Measurements from ENCODE around the gene FBXO31. TPM values are rescaled to one million over a fixed set of nuclear protein-coding genes. Genes with fewer than 3 reads are reported as not detected.

The FBXO31 gene
- total and polyA plus RNA-seq, 2 of the 13 experiments (the other 11 are each of a cell fraction or from before 2014, with no cell fraction given) = 92.4 to 101 TPM

DNA sequence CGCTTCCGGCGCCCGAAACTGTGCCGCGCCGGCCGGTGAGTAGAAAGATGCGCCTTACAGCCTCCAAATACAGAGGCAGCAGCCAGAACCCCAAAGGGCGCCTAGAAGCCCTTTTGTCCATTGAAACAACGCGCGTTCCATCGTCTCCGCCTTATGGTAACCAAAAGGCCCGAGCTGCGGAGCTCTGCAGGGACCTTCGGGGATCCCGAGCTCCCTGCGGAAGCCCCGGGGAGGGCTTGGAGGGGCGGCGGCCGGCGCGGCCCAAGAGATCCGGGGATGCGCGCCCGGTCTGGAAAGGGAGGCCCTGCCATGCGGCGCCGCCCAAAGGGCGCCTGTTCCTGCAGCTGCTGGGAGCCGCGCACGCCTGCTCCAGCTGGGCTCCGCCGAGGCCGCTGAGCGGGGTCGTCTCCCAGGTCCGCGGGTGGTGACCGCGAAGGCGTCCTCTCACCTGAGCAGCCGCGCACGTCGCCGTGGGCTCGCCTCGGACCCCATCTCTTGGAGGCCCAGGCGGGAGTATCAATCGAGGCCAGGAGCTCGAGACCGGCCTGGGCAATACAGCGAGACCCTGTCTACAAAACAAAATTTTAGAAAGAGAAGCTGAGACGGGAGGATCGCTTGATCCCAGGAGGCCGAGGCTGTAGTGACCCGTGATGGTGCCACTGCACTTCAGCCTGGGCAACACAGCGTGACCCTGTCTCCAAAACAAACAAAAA lies 742 bp upstream of the FBXO31 start (continued):
- TF ChIP-seq, protein P1, sequence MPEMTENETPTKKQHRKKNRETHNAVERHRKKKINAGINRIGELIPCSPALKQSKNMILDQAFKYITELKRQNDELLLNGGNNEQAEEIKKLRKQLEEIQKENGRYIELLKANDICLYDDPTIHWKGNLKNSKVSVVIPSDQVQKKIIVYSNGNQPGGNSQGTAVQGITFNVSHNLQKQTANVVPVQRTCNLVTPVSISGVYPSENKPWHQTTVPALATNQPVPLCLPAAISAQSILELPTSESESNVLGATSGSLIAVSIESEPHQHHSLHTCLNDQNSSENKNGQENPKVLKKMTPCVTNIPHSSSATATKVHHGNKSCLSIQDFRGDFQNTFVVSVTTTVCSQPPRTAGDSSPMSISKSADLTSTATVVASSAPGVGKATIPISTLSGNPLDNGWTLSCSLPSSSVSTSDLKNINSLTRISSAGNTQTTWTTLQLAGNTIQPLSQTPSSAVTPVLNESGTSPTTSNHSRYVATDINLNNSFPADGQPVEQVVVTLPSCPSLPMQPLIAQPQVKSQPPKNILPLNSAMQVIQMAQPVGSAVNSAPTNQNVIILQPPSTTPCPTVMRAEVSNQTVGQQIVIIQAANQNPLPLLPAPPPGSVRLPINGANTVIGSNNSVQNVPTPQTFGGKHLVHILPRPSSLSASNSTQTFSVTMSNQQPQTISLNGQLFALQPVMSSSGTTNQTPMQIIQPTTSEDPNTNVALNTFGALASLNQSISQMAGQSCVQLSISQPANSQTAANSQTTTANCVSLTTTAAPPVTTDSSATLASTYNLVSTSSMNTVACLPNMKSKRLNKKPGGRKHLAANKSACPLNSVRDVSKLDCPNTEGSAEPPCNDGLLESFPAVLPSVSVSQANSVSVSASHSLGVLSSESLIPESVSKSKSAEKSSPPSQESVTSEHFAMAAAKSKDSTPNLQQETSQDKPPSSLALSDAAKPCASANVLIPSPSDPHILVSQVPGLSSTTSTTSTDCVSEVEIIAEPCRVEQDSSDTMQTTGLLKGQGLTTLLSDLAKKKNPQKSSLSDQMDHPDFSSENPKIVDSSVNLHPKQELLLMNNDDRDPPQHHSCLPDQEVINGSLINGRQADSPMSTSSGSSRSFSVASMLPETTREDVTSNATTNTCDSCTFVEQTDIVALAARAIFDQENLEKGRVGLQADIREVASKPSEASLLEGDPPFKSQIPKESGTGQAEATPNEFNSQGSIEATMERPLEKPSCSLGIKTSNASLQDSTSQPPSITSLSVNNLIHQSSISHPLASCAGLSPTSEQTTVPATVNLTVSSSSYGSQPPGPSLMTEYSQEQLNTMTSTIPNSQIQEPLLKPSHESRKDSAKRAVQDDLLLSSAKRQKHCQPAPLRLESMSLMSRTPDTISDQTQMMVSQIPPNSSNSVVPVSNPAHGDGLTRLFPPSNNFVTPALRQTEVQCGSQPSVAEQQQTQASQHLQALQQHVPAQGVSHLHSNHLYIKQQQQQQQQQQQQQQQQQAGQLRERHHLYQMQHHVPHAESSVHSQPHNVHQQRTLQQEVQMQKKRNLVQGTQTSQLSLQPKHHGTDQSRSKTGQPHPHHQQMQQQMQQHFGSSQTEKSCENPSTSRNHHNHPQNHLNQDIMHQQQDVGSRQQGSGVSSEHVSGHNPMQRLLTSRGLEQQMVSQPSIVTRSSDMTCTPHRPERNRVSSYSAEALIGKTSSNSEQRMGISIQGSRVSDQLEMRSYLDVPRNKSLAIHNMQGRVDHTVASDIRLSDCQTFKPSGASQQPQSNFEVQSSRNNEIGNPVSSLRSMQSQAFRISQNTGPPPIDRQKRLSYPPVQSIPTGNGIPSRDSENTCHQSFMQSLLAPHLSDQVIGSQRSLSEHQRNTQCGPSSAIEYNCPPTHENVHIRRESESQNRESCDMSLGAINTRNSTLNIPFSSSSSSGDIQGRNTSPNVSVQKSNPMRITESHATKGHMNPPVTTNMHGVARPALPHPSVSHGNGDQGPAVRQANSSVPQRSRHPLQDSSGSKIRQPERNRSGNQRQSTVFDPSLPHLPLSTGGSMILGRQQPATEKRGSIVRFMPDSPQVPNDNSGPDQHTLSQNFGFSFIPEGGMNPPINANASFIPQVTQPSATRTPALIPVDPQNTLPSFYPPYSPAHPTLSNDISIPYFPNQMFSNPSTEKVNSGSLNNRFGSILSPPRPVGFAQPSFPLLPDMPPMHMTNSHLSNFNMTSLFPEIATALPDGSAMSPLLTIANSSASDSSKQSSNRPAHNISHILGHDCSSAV (CRISPR knock-in tag; IDR thresholded peaks at IDR 0.05; ENCODE audit: borderline replicate concordance) = no peak
- TF ChIP-seq ZNF17 (CRISPR knock-in tag; IDR thresholded peaks at IDR 0.05) (no peak), SIX1 (CRISPR knock-in tag; IDR thresholded peaks at IDR 0.05; ENCODE audit: borderline replicate concordance) (no peak), HMG20A (CRISPR knock-in tag; IDR thresholded peaks at IDR 0.05; ENCODE audit: borderline replicate concordance) (no peak), CREB1 (IDR thresholded peaks at IDR 0.05) (no peak), CREB1 (CRISPR knock-in tag; IDR thresholded peaks at IDR 0.05) (no peak; the same call in 1 of the 2 replicates), ZNF552 (CRISPR knock-in tag; IDR thresholded peaks at IDR 0.05; ENCODE audit: borderline replicate concordance) (no peak; the same call in 1 of the 2 replicates)
- TF ChIP-seq, protein P2, sequence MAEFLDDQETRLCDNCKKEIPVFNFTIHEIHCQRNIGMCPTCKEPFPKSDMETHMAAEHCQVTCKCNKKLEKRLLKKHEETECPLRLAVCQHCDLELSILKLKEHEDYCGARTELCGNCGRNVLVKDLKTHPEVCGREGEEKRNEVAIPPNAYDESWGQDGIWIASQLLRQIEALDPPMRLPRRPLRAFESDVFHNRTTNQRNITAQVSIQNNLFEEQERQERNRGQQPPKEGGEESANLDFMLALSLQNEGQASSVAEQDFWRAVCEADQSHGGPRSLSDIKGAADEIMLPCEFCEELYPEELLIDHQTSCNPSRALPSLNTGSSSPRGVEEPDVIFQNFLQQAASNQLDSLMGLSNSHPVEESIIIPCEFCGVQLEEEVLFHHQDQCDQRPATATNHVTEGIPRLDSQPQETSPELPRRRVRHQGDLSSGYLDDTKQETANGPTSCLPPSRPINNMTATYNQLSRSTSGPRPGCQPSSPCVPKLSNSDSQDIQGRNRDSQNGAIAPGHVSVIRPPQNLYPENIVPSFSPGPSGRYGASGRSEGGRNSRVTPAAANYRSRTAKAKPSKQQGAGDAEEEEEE (CRISPR knock-in tag; IDR thresholded peaks at IDR 0.05; ENCODE audit: borderline replicate concordance) = peak; percentile 90
- TF ChIP-seq, protein P3, sequence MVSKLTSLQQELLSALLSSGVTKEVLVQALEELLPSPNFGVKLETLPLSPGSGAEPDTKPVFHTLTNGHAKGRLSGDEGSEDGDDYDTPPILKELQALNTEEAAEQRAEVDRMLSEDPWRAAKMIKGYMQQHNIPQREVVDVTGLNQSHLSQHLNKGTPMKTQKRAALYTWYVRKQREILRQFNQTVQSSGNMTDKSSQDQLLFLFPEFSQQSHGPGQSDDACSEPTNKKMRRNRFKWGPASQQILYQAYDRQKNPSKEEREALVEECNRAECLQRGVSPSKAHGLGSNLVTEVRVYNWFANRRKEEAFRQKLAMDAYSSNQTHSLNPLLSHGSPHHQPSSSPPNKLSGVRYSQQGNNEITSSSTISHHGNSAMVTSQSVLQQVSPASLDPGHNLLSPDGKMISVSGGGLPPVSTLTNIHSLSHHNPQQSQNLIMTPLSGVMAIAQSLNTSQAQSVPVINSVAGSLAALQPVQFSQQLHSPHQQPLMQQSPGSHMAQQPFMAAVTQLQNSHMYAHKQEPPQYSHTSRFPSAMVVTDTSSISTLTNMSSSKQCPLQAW (CRISPR knock-in tag; IDR thresholded peaks at IDR 0.05) = peak; percentile 62; the same call in 1 of the 2 replicates
- TF ChIP-seq, protein P4, sequence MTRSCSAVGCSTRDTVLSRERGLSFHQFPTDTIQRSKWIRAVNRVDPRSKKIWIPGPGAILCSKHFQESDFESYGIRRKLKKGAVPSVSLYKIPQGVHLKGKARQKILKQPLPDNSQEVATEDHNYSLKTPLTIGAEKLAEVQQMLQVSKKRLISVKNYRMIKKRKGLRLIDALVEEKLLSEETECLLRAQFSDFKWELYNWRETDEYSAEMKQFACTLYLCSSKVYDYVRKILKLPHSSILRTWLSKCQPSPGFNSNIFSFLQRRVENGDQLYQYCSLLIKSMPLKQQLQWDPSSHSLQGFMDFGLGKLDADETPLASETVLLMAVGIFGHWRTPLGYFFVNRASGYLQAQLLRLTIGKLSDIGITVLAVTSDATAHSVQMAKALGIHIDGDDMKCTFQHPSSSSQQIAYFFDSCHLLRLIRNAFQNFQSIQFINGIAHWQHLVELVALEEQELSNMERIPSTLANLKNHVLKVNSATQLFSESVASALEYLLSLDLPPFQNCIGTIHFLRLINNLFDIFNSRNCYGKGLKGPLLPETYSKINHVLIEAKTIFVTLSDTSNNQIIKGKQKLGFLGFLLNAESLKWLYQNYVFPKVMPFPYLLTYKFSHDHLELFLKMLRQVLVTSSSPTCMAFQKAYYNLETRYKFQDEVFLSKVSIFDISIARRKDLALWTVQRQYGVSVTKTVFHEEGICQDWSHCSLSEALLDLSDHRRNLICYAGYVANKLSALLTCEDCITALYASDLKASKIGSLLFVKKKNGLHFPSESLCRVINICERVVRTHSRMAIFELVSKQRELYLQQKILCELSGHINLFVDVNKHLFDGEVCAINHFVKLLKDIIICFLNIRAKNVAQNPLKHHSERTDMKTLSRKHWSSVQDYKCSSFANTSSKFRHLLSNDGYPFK (CRISPR knock-in tag; IDR thresholded peaks at IDR 0.05; ENCODE audit: borderline replicate concordance) = peak; percentile 70
- TF ChIP-seq, protein P5, sequence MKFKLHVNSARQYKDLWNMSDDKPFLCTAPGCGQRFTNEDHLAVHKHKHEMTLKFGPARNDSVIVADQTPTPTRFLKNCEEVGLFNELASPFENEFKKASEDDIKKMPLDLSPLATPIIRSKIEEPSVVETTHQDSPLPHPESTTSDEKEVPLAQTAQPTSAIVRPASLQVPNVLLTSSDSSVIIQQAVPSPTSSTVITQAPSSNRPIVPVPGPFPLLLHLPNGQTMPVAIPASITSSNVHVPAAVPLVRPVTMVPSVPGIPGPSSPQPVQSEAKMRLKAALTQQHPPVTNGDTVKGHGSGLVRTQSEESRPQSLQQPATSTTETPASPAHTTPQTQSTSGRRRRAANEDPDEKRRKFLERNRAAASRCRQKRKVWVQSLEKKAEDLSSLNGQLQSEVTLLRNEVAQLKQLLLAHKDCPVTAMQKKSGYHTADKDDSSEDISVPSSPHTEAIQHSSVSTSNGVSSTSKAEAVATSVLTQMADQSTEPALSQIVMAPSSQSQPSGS (CRISPR knock-in tag; IDR thresholded peaks at IDR 0.05) = no peak

Measured in HepG2 (cell line).